Liver (tissue), 9 donors: ENCODE measurements around the gene PRKN. TPM values are rescaled to one million over a fixed set of nuclear protein-coding genes. Genes with fewer than 3 reads are reported as not detected.

Experiments used
- DNase-seq: peaks from one replicate; pipeline ENCODE4 v3.0.0-alpha.2; 2017; ENCODE audit warnings: low spot score
- H3K27ac ChIP-seq, 2 donors: one replicate each; pipeline ENCODE4 v1.7.0; 2013; ENCODE audit warnings: inconsistent platforms in 2 of 2, low read length in 2 of 2, control low read depth in 1 of 2, low read depth in 1 of 2, mild to moderate bottlenecking in 1 of 2
- H3K27me3 ChIP-seq, 4 donors: one replicate each; pipeline versions ENCODE4 v1.6.1 to v1.7.0; 2013; ENCODE audit warnings: low read length in 3 of 4, inconsistent platforms in 1 of 4, mild to moderate bottlenecking in 1 of 4, moderate library complexity in 1 of 4; ENCODE audit not compliant: control insufficient read depth in 4 of 4, insufficient read depth in 4 of 4
- H3K36me3 ChIP-seq, 4 donors: one replicate each; pipeline versions ENCODE4 v1.6.1 to v1.7.0; 2013; ENCODE audit warnings: low read length in 3 of 4, mild to moderate bottlenecking in 3 of 4, low read depth in 1 of 4, moderate library complexity in 1 of 4; ENCODE audit not compliant: control insufficient read depth in 4 of 4, insufficient read depth in 3 of 4
- H3K4me1 ChIP-seq, 4 donors: one replicate each; pipeline versions ENCODE4 v1.6.1 to v1.7.0; 2013; ENCODE audit warnings: low read length in 3 of 4, mild to moderate bottlenecking in 3 of 4, moderate library complexity in 1 of 4; ENCODE audit not compliant: control insufficient read depth in 4 of 4, insufficient read depth in 4 of 4
- H3K4me3 ChIP-seq, 3 donors: one replicate each; pipeline versions ENCODE4 v1.6.1 to v1.7.0; 2013; ENCODE audit warnings: low read length in 3 of 3, control low read depth in 1 of 3, low read depth in 1 of 3, mild to moderate bottlenecking in 1 of 3
- H3K9ac ChIP-seq, 2 donors: one replicate each; pipeline ENCODE4 v1.7.0; 2013; ENCODE audit warnings: low read length in 2 of 2, mild to moderate bottlenecking in 2 of 2, moderate library complexity in 2 of 2, control low read depth in 1 of 2, low read depth in 1 of 2
- H3K9me3 ChIP-seq, 4 donors: one replicate each; pipeline versions ENCODE4 v1.6.1 to v1.7.0; 2013; ENCODE audit warnings: low read length in 3 of 4; ENCODE audit not compliant: control insufficient read depth in 4 of 4
- EGR1 ChIP-seq, 2 donors: IDR thresholded peaks; 2 replicates each; pipeline ENCODE4 v1.6.1; 2016 to 2018; ENCODE audit warnings: antibody characterized with exemption in 2 of 2, low read depth in 2 of 2
- FOXA1 ChIP-seq: IDR thresholded peaks from 2 replicates; pipeline ENCODE4 v1.6.1; 2016; ENCODE audit warnings: antibody characterized with exemption
- FOXA2 ChIP-seq: IDR thresholded peaks from 2 replicates; pipeline ENCODE4 v1.6.1; 2016; ENCODE audit warnings: antibody characterized with exemption
- GABPA ChIP-seq, 2 donors: IDR thresholded peaks in 1 of 2; conservative IDR thresholded peaks in 1 of 2; 2 replicates each; pipeline ENCODE4 v1.6.1; 2016; ENCODE audit warnings: antibody characterized with exemption in 2 of 2, mild to moderate bottlenecking in 1 of 2, moderate library complexity in 1 of 2
- HNF4A ChIP-seq, 2 donors: conservative IDR thresholded peaks; 2 replicates each; pipeline ENCODE4 v1.6.1; 2016; ENCODE audit warnings: antibody characterized with exemption in 2 of 2, mild to moderate bottlenecking in 2 of 2
- HNF4G ChIP-seq: IDR thresholded peaks from 2 replicates; pipeline ENCODE4 v1.6.1; 2016; ENCODE audit warnings: antibody characterized with exemption
- JUND ChIP-seq, 2 donors: IDR thresholded peaks; 2 replicates each; pipeline ENCODE4 v1.6.1; 2016; ENCODE audit warnings: antibody characterized with exemption in 2 of 2
- NR2F2 ChIP-seq: IDR thresholded peaks from 2 replicates; pipeline ENCODE4 v1.6.1; 2016; ENCODE audit warnings: antibody characterized with exemption
- RAD21 ChIP-seq, 2 donors: IDR thresholded peaks; 2 replicates each; pipeline ENCODE4 v1.6.1; 2016; ENCODE audit warnings: antibody characterized with exemption in 2 of 2, mild to moderate bottlenecking in 2 of 2
- REST ChIP-seq: IDR thresholded peaks from 2 replicates; pipeline ENCODE4 v1.6.1; 2016; ENCODE audit warnings: antibody characterized with exemption, mild to moderate bottlenecking
- RXRA ChIP-seq, 2 donors: IDR thresholded peaks; 2 replicates each; pipeline ENCODE4 v1.6.1; 2017 to 2018; ENCODE audit warnings: antibody characterized with exemption in 2 of 2, mild to moderate bottlenecking in 1 of 2
- SP1 ChIP-seq: IDR thresholded peaks from 2 replicates; pipeline ENCODE4 v1.6.1; 2018; ENCODE audit warnings: antibody characterized with exemption, mild to moderate bottlenecking
- TAF1 ChIP-seq: conservative IDR thresholded peaks from 2 replicates; pipeline ENCODE4 v1.6.1; 2016; ENCODE audit warnings: antibody characterized with exemption, mild to moderate bottlenecking
- YY1 ChIP-seq: IDR thresholded peaks from 2 replicates; pipeline ENCODE4 v1.6.1; 2016; ENCODE audit warnings: antibody characterized with exemption, mild to moderate bottlenecking
- ZBTB33 ChIP-seq: IDR thresholded peaks from 2 replicates; pipeline ENCODE4 v1.6.1; 2016; ENCODE audit warnings: antibody characterized with exemption
- WGBS: extraction: QIAGEN DNeasy Blood & Tissue Kit; methylation state at CpG from one replicate; pipeline ENCODE4 v1.1.7; 2013; 5-methylcytosine and 5-hydroxymethylcytosine counted together
- polyA plus RNA-seq, 2 donors: library from polyadenylated mRNA; stranded (reverse) in 1 of 2; unstranded in 1 of 2; fragments of 200-250 nt in 1 of 2; fragments of >200 nt in 1 of 2; fragmentation: Nextera tagmentation in 1 of 2; extraction: Ambion mirVana in 1 of 2; gene quantifications; one replicate each; pipeline versions ENCODE4 v1.2.1 to v1.2.3, GENCODE V29; 2013 to 2015
- total RNA-seq, 2 donors: library from RNA; depleted of rRNA; stranded (reverse); fragments of >200 nt; gene quantifications; one replicate each; pipeline ENCODE4 v1.2.3, GENCODE V29; 2014
- TF ChIP-seq, protein P1 (sequence below): IDR thresholded peaks from 2 replicates; pipeline ENCODE4 v1.6.1; 2016; ENCODE audit warnings: antibody characterized with exemption
- TF ChIP-seq, protein P2 (sequence below): fragments of 150-350 bp; IDR thresholded peaks from 2 replicates; pipeline ENCODE4 v1.5.1; 2017; ENCODE audit warnings: improper control_type of control experiment, low read depth, low read length; ENCODE audit not compliant: missing input control
- TF ChIP-seq, protein P3 (sequence below): IDR thresholded peaks from 2 replicates; pipeline ENCODE4 v1.6.1; 2016; ENCODE audit warnings: antibody characterized with exemption
- donor health status: healthy.
- donor health status: healthy.
- donor health status: healthy.
- donor health status: healthy.
- donor health status: healthy.

The PRKN gene
- total and polyA plus RNA-seq, 4 donors, result 0.47 to 4.1 (median 3.2) TPM

DNA sequence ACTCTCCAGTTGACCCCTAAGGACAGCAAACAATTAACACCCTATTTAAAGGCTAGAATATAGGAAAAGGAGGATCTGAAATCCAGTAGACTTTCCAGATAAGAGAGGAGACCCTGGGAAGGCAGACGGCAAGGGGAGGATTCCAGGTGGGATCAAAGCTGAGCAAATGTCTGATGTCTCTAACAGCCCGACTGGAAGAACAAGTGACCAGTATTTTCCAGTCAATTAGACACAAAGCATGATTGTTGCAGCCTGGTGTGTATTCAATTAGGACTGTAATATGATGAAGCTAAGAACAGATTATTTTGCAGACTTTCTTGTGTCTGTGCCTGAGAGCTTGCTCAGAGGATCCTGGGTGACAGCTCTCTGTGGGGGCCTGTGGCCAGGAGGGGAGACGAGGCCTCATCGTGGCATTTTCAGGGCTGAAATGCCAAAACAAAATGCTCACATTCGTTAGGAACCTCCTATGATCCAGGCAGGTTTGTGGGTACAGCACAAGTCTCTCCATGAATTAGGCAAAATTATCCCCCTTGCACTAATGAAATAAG lies 981.9 kb downstream of the PRKN start:
- no peak overlapping the region for H3K9ac ChIP-seq
- no peak for DNase-seq
- H3K27me3 ChIP-seq, result no peaks in the 10 kb centered on the region
- no peaks in the 10 kb centered on the region for H3K9me3 ChIP-seq
- no peak for TF ChIP-seq RAD21 (IDR thresholded peaks at IDR 0.05)
- no peak for TF ChIP-seq RXRA (IDR thresholded peaks at IDR 0.05)
- no peak for TF ChIP-seq TAF1
- TF ChIP-seq, protein P1, sequence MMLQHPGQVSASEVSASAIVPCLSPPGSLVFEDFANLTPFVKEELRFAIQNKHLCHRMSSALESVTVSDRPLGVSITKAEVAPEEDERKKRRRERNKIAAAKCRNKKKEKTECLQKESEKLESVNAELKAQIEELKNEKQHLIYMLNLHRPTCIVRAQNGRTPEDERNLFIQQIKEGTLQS, result no peak
- TF ChIP-seq FOXA1, result no peak
- TF ChIP-seq GABPA (IDR thresholded peaks at IDR 0.05 in 1 of 2, conservative IDR thresholded peaks at IDR 0.05 in 1 of 2), result no peak
- 81% methylated on average over 5 of the region's 5 CpGs for WGBS
- no peak overlapping the region for H3K27ac ChIP-seq
- no peak overlapping the region for H3K4me3 ChIP-seq
- no peaks in the 10 kb centered on the region for H3K36me3 ChIP-seq
- H3K4me1 ChIP-seq, result peaks cover 0 to 7% (median 3%) of the 10 kb centered on the region in 4 donors

GRCh38 chr6:161745128-161745527 lies 982.4 kb downstream of the PRKN start:
- no peaks in the 10 kb centered on the region for H3K36me3 ChIP-seq
- no peak overlapping the region for H3K4me3 ChIP-seq
- DNase-seq, result no peak
- H3K27me3 ChIP-seq, result no peaks in the 10 kb centered on the region
- no peak for TF ChIP-seq REST
- no peak for TF ChIP-seq RXRA (IDR thresholded peaks at IDR 0.05)
- TF ChIP-seq NR2F2, result no peak
- TF ChIP-seq, protein P2, sequence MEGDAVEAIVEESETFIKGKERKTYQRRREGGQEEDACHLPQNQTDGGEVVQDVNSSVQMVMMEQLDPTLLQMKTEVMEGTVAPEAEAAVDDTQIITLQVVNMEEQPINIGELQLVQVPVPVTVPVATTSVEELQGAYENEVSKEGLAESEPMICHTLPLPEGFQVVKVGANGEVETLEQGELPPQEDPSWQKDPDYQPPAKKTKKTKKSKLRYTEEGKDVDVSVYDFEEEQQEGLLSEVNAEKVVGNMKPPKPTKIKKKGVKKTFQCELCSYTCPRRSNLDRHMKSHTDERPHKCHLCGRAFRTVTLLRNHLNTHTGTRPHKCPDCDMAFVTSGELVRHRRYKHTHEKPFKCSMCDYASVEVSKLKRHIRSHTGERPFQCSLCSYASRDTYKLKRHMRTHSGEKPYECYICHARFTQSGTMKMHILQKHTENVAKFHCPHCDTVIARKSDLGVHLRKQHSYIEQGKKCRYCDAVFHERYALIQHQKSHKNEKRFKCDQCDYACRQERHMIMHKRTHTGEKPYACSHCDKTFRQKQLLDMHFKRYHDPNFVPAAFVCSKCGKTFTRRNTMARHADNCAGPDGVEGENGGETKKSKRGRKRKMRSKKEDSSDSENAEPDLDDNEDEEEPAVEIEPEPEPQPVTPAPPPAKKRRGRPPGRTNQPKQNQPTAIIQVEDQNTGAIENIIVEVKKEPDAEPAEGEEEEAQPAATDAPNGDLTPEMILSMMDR, result no peak
- TF ChIP-seq YY1, result no peak
- TF ChIP-seq HNF4A (conservative IDR thresholded peaks at IDR 0.05), result no peak
- TF ChIP-seq TAF1, result no peak
- no peak for TF ChIP-seq JUND (IDR thresholded peaks at IDR 0.05)
- TF ChIP-seq SP1, result no peak
- TF ChIP-seq, protein P1, result no peak
- TF ChIP-seq, protein P3, sequence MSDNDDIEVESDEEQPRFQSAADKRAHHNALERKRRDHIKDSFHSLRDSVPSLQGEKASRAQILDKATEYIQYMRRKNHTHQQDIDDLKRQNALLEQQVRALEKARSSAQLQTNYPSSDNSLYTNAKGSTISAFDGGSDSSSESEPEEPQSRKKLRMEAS, result no peak
- no peak for TF ChIP-seq ZBTB33
- TF ChIP-seq FOXA1, result no peak
- TF ChIP-seq FOXA2, result no peak
- TF ChIP-seq HNF4G, result no peak
- no peak for TF ChIP-seq GABPA (IDR thresholded peaks at IDR 0.05 in 1 of 2, conservative IDR thresholded peaks at IDR 0.05 in 1 of 2)
- no peak for TF ChIP-seq RAD21 (IDR thresholded peaks at IDR 0.05)
- no peak for TF ChIP-seq EGR1 (IDR thresholded peaks at IDR 0.05; ENCODE audit: low read depth in 2 of 2)
- H3K27ac ChIP-seq, result no peak overlapping the region
- H3K4me1 ChIP-seq, result peaks cover 0 to 7% (median 3%) of the 10 kb centered on the region in 4 donors
- H3K9me3 ChIP-seq, result no peaks in the 10 kb centered on the region
- 82% methylated on average over 2 of the region's 2 CpGs for WGBS
- no peak overlapping the region for H3K9ac ChIP-seq
